Right lobe of liver (tissue), 4 donors: ENCODE data around the gene P3H2.

Experiments
- CTCF ChIP-seq, 4 donors: fragments of 200-600 bp in 3 of 4; fragments of 450-650 bp in 1 of 4; IDR thresholded peaks; one replicate each; pipeline versions ENCODE4 v1.5.1 to v1.8.0; 2016 to 2022; ENCODE audit warnings: antibody characterized with exemption in 4 of 4, mild to moderate bottlenecking in 2 of 4
- POLR2A ChIP-seq: fragments of 450-650 bp; IDR thresholded peaks from one replicate; pipeline ENCODE4 v1.6.1; 2017; ENCODE audit warnings: antibody characterized with exemption, mild to moderate bottlenecking
- donor health status: DM: no; HTN: no; CAD: no.
- donor health status: DM: no; HTN: no; CAD: no.
- donor health status: DM: no; HTN: yes; CAD: no.

DNA sequence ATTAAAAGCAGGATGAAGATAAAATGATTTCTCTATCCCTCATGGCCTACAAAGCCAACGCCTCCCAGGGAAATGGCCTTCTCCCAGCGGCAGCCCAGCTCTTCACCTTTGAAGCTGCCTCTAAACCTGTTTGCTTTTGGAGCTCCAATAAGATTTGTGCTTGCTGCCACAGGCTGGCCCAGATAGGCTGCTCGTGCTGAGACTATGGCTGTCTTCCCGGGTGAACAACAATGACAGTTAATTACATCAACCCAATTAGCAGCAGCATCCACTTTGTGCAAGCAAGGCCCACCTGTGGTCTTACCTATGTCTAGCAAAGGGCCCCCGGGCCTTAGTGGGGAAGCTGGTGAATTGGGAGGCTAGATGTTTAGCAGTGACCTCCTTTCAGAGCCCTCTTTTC is 179.6 kb downstream of the P3H2 start:
- TF ChIP-seq CTCF (IDR thresholded peaks at IDR 0.05) (no peak), POLR2A (no peak)
